Measurements from ENCODE around the gene DNAH2.

DNAH2 gene

GRCh38 chr17:7820231-7820630, 102.7 kb downstream of the DNAH2 start:
- Histone ChIP-seq H3K36me3 (ENCODE audit: insufficient read depth, low read length) (no peaks in the 10 kb centered on the region), H3K4me3 (ENCODE audit: low read depth, low read length, poor library complexity, severe bottlenecking) (no peak overlapping the region), H3K9me3 (ENCODE audit: low read length) (no peaks in the 10 kb centered on the region), H4K20me1 (ENCODE audit: insufficient read depth, low read length) (no peaks in the 10 kb centered on the region), H3K9ac (ENCODE audit: low read length) (no peak overlapping the region), H3K4me2 (ENCODE audit: low read length) (no peak overlapping the region), H3K4me1 (ENCODE audit: insufficient read depth, low read length, severe bottlenecking) (no peaks in the 10 kb centered on the region), H3K79me2 (ENCODE audit: insufficient read depth, low read length) (no peaks in the 10 kb centered on the region), H3K27ac (ENCODE audit: low read depth, low read length, poor library complexity, severe bottlenecking) (no peak overlapping the region), H2AFZ (ENCODE audit: low read length) (no peak overlapping the region), H3K27me3 (ENCODE audit: insufficient read depth, low read length) (peaks cover 7% of the 10 kb centered on the region; the same call in 1 of the 2 replicates), H3K9me2 (ENCODE audit: low read depth, low read length) (no peaks in the 10 kb centered on the region), H3F3A (ENCODE audit: insufficient read depth, low read length) (no peaks in the 10 kb centered on the region)
- TF ChIP-seq, protein P1, sequence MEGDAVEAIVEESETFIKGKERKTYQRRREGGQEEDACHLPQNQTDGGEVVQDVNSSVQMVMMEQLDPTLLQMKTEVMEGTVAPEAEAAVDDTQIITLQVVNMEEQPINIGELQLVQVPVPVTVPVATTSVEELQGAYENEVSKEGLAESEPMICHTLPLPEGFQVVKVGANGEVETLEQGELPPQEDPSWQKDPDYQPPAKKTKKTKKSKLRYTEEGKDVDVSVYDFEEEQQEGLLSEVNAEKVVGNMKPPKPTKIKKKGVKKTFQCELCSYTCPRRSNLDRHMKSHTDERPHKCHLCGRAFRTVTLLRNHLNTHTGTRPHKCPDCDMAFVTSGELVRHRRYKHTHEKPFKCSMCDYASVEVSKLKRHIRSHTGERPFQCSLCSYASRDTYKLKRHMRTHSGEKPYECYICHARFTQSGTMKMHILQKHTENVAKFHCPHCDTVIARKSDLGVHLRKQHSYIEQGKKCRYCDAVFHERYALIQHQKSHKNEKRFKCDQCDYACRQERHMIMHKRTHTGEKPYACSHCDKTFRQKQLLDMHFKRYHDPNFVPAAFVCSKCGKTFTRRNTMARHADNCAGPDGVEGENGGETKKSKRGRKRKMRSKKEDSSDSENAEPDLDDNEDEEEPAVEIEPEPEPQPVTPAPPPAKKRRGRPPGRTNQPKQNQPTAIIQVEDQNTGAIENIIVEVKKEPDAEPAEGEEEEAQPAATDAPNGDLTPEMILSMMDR (IDR thresholded peaks at IDR 0.05; ENCODE audit: low read length): no peak
- TF ChIP-seq EZH2 (IDR thresholded peaks at IDR 0.05; ENCODE audit: borderline replicate concordance, low read length): no peak

DNA sequence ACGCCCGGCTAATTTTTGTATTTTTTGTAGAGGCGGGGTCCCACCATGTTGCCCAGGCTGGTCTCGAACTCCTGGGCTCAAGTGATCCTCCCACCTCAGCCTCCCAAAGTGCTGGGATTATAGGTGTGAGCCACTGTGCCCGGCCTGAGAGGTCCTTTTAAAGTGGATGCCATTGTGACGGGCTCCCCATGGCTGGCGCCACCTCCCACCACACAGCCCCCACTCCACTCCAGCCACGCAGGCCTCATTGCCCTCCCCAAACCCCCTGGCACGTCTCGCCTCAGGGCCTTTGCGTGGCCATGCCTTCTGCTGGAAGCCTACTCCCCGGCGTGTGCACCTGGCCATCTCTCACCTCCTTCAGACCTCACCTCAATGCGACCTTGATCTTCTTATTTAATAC, 104.6 kb downstream of the DNAH2 start:
- no peak overlapping the region for H3K9ac ChIP-seq (ENCODE audit: low read length)
- no peak for TF ChIP-seq EZH2 (IDR thresholded peaks at IDR 0.05; ENCODE audit: borderline replicate concordance, low read length)
- TF ChIP-seq, protein P1 (IDR thresholded peaks at IDR 0.05; ENCODE audit: low read length): no peak
- H3K36me3 ChIP-seq (ENCODE audit: insufficient read depth, low read length): no peaks in the 10 kb centered on the region

GRCh38 chr17:7823581-7824001, 106.0 kb downstream of the DNAH2 start:
- H2AFZ ChIP-seq (ENCODE audit: low read length): no peak overlapping the region
- no peaks in the 10 kb centered on the region for H4K20me1 ChIP-seq (ENCODE audit: insufficient read depth, low read length)
- H3K27me3 ChIP-seq (ENCODE audit: insufficient read depth, low read length): no peaks in the 10 kb centered on the region; the same call in 1 of the 2 replicates

More for the DNA sequence above, 104.6 kb downstream of the DNAH2 start:
- Histone ChIP-seq H3K4me2 (ENCODE audit: low read length) (no peak overlapping the region), H3F3A (ENCODE audit: insufficient read depth, low read length) (no peaks in the 10 kb centered on the region), H3K9me2 (ENCODE audit: low read depth, low read length) (no peaks in the 10 kb centered on the region), H3K4me3 (ENCODE audit: low read depth, low read length, poor library complexity, severe bottlenecking) (no peak overlapping the region), H3K9me3 (ENCODE audit: low read length) (no peaks in the 10 kb centered on the region), H3K27ac (ENCODE audit: low read depth, low read length, poor library complexity, severe bottlenecking) (no peak overlapping the region), H3K79me2 (ENCODE audit: insufficient read depth, low read length) (no peaks in the 10 kb centered on the region), H3K27me3 (ENCODE audit: insufficient read depth, low read length) (no peaks in the 10 kb centered on the region; the same call in 1 of the 2 replicates), H4K20me1 (ENCODE audit: insufficient read depth, low read length) (no peaks in the 10 kb centered on the region), H3K4me1 (ENCODE audit: insufficient read depth, low read length, severe bottlenecking) (no peaks in the 10 kb centered on the region), H2AFZ (ENCODE audit: low read length) (no peak overlapping the region)

More at GRCh38 chr17:7823581-7824001, 106.0 kb downstream of the DNAH2 start:
- TF ChIP-seq EZH2 (IDR thresholded peaks at IDR 0.05; ENCODE audit: borderline replicate concordance, low read length): no peak
- TF ChIP-seq, protein P1 (IDR thresholded peaks at IDR 0.05; ENCODE audit: low read length): no peak
- Histone ChIP-seq H3K79me2 (ENCODE audit: insufficient read depth, low read length) (no peaks in the 10 kb centered on the region), H3K27ac (ENCODE audit: low read depth, low read length, poor library complexity, severe bottlenecking) (no peak overlapping the region), H3K4me2 (ENCODE audit: low read length) (no peak overlapping the region), H3K4me3 (ENCODE audit: low read depth, low read length, poor library complexity, severe bottlenecking) (no peak overlapping the region), H3K9ac (ENCODE audit: low read length) (no peak overlapping the region), H3K9me3 (ENCODE audit: low read length) (no peaks in the 10 kb centered on the region), H3K4me1 (ENCODE audit: insufficient read depth, low read length, severe bottlenecking) (no peaks in the 10 kb centered on the region), H3F3A (ENCODE audit: insufficient read depth, low read length) (no peaks in the 10 kb centered on the region), H3K36me3 (ENCODE audit: insufficient read depth, low read length) (no peaks in the 10 kb centered on the region), H3K9me2 (ENCODE audit: low read depth, low read length) (no peaks in the 10 kb centered on the region)
